ENCODE data around the gene RAD51B.

The RAD51B gene

GRCh38 chr14:68234101-68234905, 414.7 kb downstream of the RAD51B start:
- Histone ChIP-seq H3K27me3 (ENCODE audit: insufficient read depth, low read length, poor library complexity) (no peaks in the 10 kb centered on the region), H4K8ac (ENCODE audit: low read depth, low read length) (no peak overlapping the region), H3K36me3 (ENCODE audit: control insufficient read depth, insufficient read depth, low read length) (no peaks in the 10 kb centered on the region), H3K79me1 (ENCODE audit: low read length) (no peaks in the 10 kb centered on the region), H2BK5ac (ENCODE audit: low read length) (no peak overlapping the region), H2AK5ac (ENCODE audit: low read length) (no peak overlapping the region), H3K4me3 (ENCODE audit: low read length) (no peak overlapping the region), H3K79me2 (ENCODE audit: control insufficient read depth, insufficient read depth, low read length) (no peaks in the 10 kb centered on the region), H3K4me1 (ENCODE audit: control insufficient read depth, low read depth, low read length) (no peaks in the 10 kb centered on the region), H3K27ac (ENCODE audit: low read depth, low read length) (no peak overlapping the region), H3K4me2 (ENCODE audit: low read length) (no peak overlapping the region), H3K23ac (ENCODE audit: low read length) (no peak overlapping the region), H3K18ac (ENCODE audit: low read length) (peak overlapping the region; percentile 22), H3K4ac (ENCODE audit: low read depth, low read length) (no peak overlapping the region), H2BK120ac (ENCODE audit: low read depth, low read length) (no peak overlapping the region), H3K9ac (ENCODE audit: low read length) (no peak overlapping the region), H4K5ac (ENCODE audit: low read length) (no peak overlapping the region), H3K56ac (ENCODE audit: low read length) (no peak overlapping the region), H2BK15ac (replicated peaks; ENCODE audit: low read depth) (no peak overlapping the region)
- DNase-seq = no peak
- no CpG with 5 or more reads among the region's 3 CpGs for WGBS (ENCODE audit: extremely low coverage, insufficient coverage, low lambda C conversion rate)

GRCh38 chr14:68235011-68235410, 415.4 kb downstream of the RAD51B start:
- WGBS (ENCODE audit: extremely low coverage, insufficient coverage, low lambda C conversion rate) = no CpG with 5 or more reads among the region's 3 CpGs
- Histone ChIP-seq H3K4me1 (ENCODE audit: control insufficient read depth, low read depth, low read length) (no peaks in the 10 kb centered on the region), H3K18ac (ENCODE audit: low read length) (no peak overlapping the region), H3K9ac (ENCODE audit: low read length) (no peak overlapping the region), H2BK5ac (ENCODE audit: low read length) (no peak overlapping the region), H3K36me3 (ENCODE audit: control insufficient read depth, insufficient read depth, low read length) (no peaks in the 10 kb centered on the region), H3K79me1 (ENCODE audit: low read length) (no peaks in the 10 kb centered on the region), H4K5ac (ENCODE audit: low read length) (no peak overlapping the region), H3K4me2 (ENCODE audit: low read length) (no peak overlapping the region), H4K8ac (ENCODE audit: low read depth, low read length) (no peak overlapping the region), H3K4me3 (ENCODE audit: low read length) (no peak overlapping the region), H3K27me3 (ENCODE audit: insufficient read depth, low read length, poor library complexity) (no peaks in the 10 kb centered on the region), H3K27ac (ENCODE audit: low read depth, low read length) (no peak overlapping the region), H3K4ac (ENCODE audit: low read depth, low read length) (no peak overlapping the region), H3K79me2 (ENCODE audit: control insufficient read depth, insufficient read depth, low read length) (no peaks in the 10 kb centered on the region), H2AK5ac (ENCODE audit: low read length) (no peak overlapping the region), H3K23ac (ENCODE audit: low read length) (no peak overlapping the region), H2BK15ac (replicated peaks; ENCODE audit: low read depth) (no peak overlapping the region), H2BK120ac (ENCODE audit: low read depth, low read length) (no peak overlapping the region), H3K56ac (ENCODE audit: low read length) (no peak overlapping the region)
- DNase-seq = no peak

- no peak overlapping the region for H2BK120ac ChIP-seq (ENCODE audit: low read depth, low read length)
- H3K27me3 ChIP-seq (ENCODE audit: insufficient read depth, low read length, poor library complexity) = no peaks in the 10 kb centered on the region
- no peak overlapping the region for H3K27ac ChIP-seq (ENCODE audit: low read depth, low read length)
- no peak overlapping the region for H3K18ac ChIP-seq (ENCODE audit: low read length)
- H3K79me2 ChIP-seq (ENCODE audit: control insufficient read depth, insufficient read depth, low read length) = no peaks in the 10 kb centered on the region
- H3K36me3 ChIP-seq (ENCODE audit: control insufficient read depth, insufficient read depth, low read length) = no peaks in the 10 kb centered on the region
- H3K4ac ChIP-seq (ENCODE audit: low read depth, low read length) = no peak overlapping the region
- no peak overlapping the region for H3K4me2 ChIP-seq (ENCODE audit: low read length)
- no peak overlapping the region for H3K56ac ChIP-seq (ENCODE audit: low read length)
- no peak overlapping the region for H2AK5ac ChIP-seq (ENCODE audit: low read length)
- no peak overlapping the region for H2BK5ac ChIP-seq (ENCODE audit: low read length)
- WGBS (ENCODE audit: extremely low coverage, insufficient coverage, low lambda C conversion rate) = no CpG with 5 or more reads among the region's 1 CpG
- H3K23ac ChIP-seq (ENCODE audit: low read length) = no peak overlapping the region
- DNase-seq = no peak
- no peak overlapping the region for H3K4me3 ChIP-seq (ENCODE audit: low read length)
- H2BK15ac ChIP-seq (replicated peaks; ENCODE audit: low read depth) = no peak overlapping the region
- no peak overlapping the region for H4K5ac ChIP-seq (ENCODE audit: low read length)
- H3K4me1 ChIP-seq (ENCODE audit: control insufficient read depth, low read depth, low read length) = no peaks in the 10 kb centered on the region
- H3K79me1 ChIP-seq (ENCODE audit: low read length) = no peaks in the 10 kb centered on the region
- H4K8ac ChIP-seq (ENCODE audit: low read depth, low read length) = no peak overlapping the region
- H3K9ac ChIP-seq (ENCODE audit: low read length) = no peak overlapping the region
These were observed 417.2 kb downstream of the RAD51B start for GRCh38 chr14:68236582-68237458.

- Histone ChIP-seq H3K18ac (ENCODE audit: low read length) (no peak overlapping the region), H2BK120ac (ENCODE audit: low read depth, low read length) (no peak overlapping the region), H3K23ac (ENCODE audit: low read length) (no peak overlapping the region), H3K4me2 (ENCODE audit: low read length) (no peak overlapping the region), H3K79me1 (ENCODE audit: low read length) (no peaks in the 10 kb centered on the region), H2AK5ac (ENCODE audit: low read length) (no peak overlapping the region), H2BK5ac (ENCODE audit: low read length) (no peak overlapping the region), H3K79me2 (ENCODE audit: control insufficient read depth, insufficient read depth, low read length) (no peaks in the 10 kb centered on the region), H4K5ac (ENCODE audit: low read length) (no peak overlapping the region), H3K4ac (ENCODE audit: low read depth, low read length) (no peak overlapping the region), H4K8ac (ENCODE audit: low read depth, low read length) (no peak overlapping the region), H3K4me3 (ENCODE audit: low read length) (no peak overlapping the region), H2BK15ac (replicated peaks; ENCODE audit: low read depth) (no peak overlapping the region), H3K36me3 (ENCODE audit: control insufficient read depth, insufficient read depth, low read length) (no peaks in the 10 kb centered on the region), H3K27me3 (ENCODE audit: insufficient read depth, low read length, poor library complexity) (no peaks in the 10 kb centered on the region), H3K56ac (ENCODE audit: low read length) (no peak overlapping the region), H3K4me1 (ENCODE audit: control insufficient read depth, low read depth, low read length) (no peaks in the 10 kb centered on the region), H3K9ac (ENCODE audit: low read length) (no peak overlapping the region), H3K27ac (ENCODE audit: low read depth, low read length) (no peak overlapping the region)
- no peak for DNase-seq
- WGBS (ENCODE audit: extremely low coverage, insufficient coverage, low lambda C conversion rate) = no CpG with 5 or more reads among the region's 1 CpG
These were observed 419.0 kb downstream of the RAD51B start for GRCh38 chr14:68238551-68238950.

- no peak overlapping the region for H3K4ac ChIP-seq (ENCODE audit: low read depth, low read length)
- no peak overlapping the region for H2BK120ac ChIP-seq (ENCODE audit: low read depth, low read length)
- H3K27ac ChIP-seq (ENCODE audit: low read depth, low read length) = no peak overlapping the region
- no peak overlapping the region for H3K4me3 ChIP-seq (ENCODE audit: low read length)
- H3K9ac ChIP-seq (ENCODE audit: low read length) = no peak overlapping the region
- no peak overlapping the region for H2BK5ac ChIP-seq (ENCODE audit: low read length)
- no peaks in the 10 kb centered on the region for H3K79me2 ChIP-seq (ENCODE audit: control insufficient read depth, insufficient read depth, low read length)
- WGBS (ENCODE audit: extremely low coverage, insufficient coverage, low lambda C conversion rate) = no CpG with 5 or more reads among the region's 3 CpGs
- H4K8ac ChIP-seq (ENCODE audit: low read depth, low read length) = no peak overlapping the region
- no peaks in the 10 kb centered on the region for H3K4me1 ChIP-seq (ENCODE audit: control insufficient read depth, low read depth, low read length)
- H3K79me1 ChIP-seq (ENCODE audit: low read length) = no peaks in the 10 kb centered on the region
- H3K36me3 ChIP-seq (ENCODE audit: control insufficient read depth, insufficient read depth, low read length) = no peaks in the 10 kb centered on the region
- H3K27me3 ChIP-seq (ENCODE audit: insufficient read depth, low read length, poor library complexity) = no peaks in the 10 kb centered on the region
- H3K23ac ChIP-seq (ENCODE audit: low read length) = no peak overlapping the region
- no peak overlapping the region for H3K4me2 ChIP-seq (ENCODE audit: low read length)
- DNase-seq = no peak
- no peak overlapping the region for H3K18ac ChIP-seq (ENCODE audit: low read length)
- no peak overlapping the region for H4K5ac ChIP-seq (ENCODE audit: low read length)
- H2BK15ac ChIP-seq (replicated peaks; ENCODE audit: low read depth) = no peak overlapping the region
- H3K56ac ChIP-seq (ENCODE audit: low read length) = no peak overlapping the region
- no peak overlapping the region for H2AK5ac ChIP-seq (ENCODE audit: low read length)
These were observed 419.4 kb downstream of the RAD51B start for GRCh38 chr14:68238976-68239375.
